ENCODE data around the gene MAPK12. TPM values are rescaled to one million over a fixed set of nuclear protein-coding genes. Genes with fewer than 3 reads are reported as not detected.

Gene MAPK12
- total RNA-seq, 4 donors from 2014 or later: 10.1 to 18.4 (median 14.0) TPM

DNA sequence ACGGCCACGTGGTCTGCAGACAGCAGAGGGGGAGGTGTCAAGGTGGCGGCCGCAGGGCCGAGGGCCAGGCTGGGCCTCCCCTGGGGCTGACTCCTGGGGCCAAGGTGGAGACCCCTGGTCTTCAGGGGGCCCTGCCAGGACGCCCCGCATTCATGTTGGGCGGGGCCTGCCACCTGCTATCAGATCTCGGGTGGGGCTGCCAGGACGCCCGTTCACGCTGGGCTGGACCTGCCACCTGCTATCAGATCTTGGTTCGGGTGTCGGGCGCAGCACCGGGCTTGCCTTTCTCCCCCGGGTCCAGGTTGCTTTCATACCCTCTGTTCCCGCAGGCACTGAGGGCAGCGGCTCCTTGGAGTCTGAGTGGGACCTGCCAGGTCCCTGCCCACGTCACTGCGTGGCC, 24.8 kb upstream of the MAPK12 start:
- H3K36me3 ChIP-seq: peaks cover 0 to 97% of the 10 kb centered on the region in 2 donors
- no peak overlapping the region for H3K4me3 ChIP-seq
- no peaks in the 10 kb centered on the region for H3K27me3 ChIP-seq
- WGBS, 2 donors (ENCODE audit: low coverage in 1 of 2): no CpG with 5 or more reads among the region's 21 CpGs
- ATAC-seq: no peak
- TF ChIP-seq POLR2AphosphoS5 (IDR thresholded peaks at IDR 0.05): no peak
- TF ChIP-seq POLR2A (IDR thresholded peaks at IDR 0.05): no peak
- TF ChIP-seq, protein P1, sequence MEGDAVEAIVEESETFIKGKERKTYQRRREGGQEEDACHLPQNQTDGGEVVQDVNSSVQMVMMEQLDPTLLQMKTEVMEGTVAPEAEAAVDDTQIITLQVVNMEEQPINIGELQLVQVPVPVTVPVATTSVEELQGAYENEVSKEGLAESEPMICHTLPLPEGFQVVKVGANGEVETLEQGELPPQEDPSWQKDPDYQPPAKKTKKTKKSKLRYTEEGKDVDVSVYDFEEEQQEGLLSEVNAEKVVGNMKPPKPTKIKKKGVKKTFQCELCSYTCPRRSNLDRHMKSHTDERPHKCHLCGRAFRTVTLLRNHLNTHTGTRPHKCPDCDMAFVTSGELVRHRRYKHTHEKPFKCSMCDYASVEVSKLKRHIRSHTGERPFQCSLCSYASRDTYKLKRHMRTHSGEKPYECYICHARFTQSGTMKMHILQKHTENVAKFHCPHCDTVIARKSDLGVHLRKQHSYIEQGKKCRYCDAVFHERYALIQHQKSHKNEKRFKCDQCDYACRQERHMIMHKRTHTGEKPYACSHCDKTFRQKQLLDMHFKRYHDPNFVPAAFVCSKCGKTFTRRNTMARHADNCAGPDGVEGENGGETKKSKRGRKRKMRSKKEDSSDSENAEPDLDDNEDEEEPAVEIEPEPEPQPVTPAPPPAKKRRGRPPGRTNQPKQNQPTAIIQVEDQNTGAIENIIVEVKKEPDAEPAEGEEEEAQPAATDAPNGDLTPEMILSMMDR (IDR thresholded peaks at IDR 0.05): no peak
- no peak for TF ChIP-seq EP300 (IDR thresholded peaks at IDR 0.05)
- peaks cover 0 to 35% (median 0%) of the 10 kb centered on the region in 3 donors for H3K4me1 ChIP-seq
- no peak overlapping the region for H3K27ac ChIP-seq
- H3K9me3 ChIP-seq: no peaks in the 10 kb centered on the region

DNA sequence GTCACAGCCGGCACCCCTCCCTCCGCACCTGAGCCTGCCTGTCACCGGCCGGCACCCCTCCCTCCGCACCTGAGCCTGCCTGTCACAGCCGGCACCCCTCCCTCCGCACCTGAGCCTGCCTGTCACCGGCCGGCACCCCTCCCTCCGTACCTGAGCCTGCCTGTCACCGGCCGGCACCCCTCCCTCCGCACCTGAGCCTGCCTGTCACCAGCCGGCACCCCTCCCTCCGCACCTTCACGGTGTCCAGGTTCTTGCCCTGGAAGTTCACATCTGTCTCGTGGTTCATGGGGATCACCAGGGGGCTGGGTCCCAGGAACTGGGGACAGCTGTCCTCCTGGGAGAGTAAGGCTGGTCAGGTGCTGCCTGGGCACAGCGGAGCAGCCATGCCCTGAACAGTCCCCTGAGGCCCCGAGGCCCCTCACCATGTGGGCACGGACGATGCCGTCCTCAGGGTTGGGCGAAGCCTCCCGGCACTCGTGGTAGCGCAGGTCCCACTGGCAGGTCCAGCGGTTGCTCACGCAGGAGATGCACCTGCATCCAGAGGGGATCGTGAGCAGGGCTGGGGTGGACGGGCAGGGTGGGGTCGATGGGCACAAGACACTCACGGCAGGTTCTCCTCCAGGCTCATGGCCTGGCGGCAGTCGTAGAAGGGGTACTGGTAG, 24.2 kb upstream of the MAPK12 start:
- no peak for ATAC-seq
- peaks cover 0 to 35% (median 0%) of the 10 kb centered on the region in 3 donors for H3K4me1 ChIP-seq
- H3K27me3 ChIP-seq: no peaks in the 10 kb centered on the region
- no peak overlapping the region for H3K27ac ChIP-seq
- 75 to 100% methylated on average over 2 to 5 of the region's 34 CpGs for WGBS, 2 donors (ENCODE audit: low coverage in 1 of 2)
- H3K4me3 ChIP-seq: no peak overlapping the region
- H3K36me3 ChIP-seq: peaks cover 0 to 97% of the 10 kb centered on the region in 2 donors
- H3K9me3 ChIP-seq: no peaks in the 10 kb centered on the region
- TF ChIP-seq, protein P1 (IDR thresholded peaks at IDR 0.05): no peak
- TF ChIP-seq POLR2A (IDR thresholded peaks at IDR 0.05): no peak
- TF ChIP-seq POLR2AphosphoS5 (IDR thresholded peaks at IDR 0.05): no peak
- no peak for TF ChIP-seq EP300 (IDR thresholded peaks at IDR 0.05)

DNA sequence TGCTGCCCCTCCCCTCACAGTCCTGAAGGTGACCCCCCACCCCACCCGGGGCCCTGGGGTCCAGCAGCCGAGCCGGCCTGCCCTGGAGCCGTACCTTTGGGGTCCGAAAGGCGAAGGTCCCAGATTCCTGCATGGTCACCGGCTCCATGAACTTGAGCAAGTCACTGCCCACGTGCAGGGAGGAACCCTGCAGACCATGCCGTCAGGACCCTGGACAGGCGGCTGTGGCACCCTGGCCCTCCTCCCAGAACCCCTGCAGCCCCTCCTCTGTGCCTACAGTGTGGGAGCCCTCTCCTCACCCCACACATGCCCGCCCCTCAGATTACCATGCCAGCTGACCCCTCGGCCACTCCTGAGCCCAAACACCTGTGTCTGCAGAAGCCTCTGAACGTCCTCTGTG, 23.0 kb upstream of the MAPK12 start:
- Histone ChIP-seq H3K4me3 (no peak overlapping the region), H3K27ac (no peak overlapping the region), H3K9me3 (no peaks in the 10 kb centered on the region), H3K36me3 (peaks cover 0 to 97% of the 10 kb centered on the region in 2 donors), H3K27me3 (no peaks in the 10 kb centered on the region), H3K4me1 (peaks cover 0 to 26% (median 0%) of the 10 kb centered on the region in 3 donors)
- WGBS, 2 donors (ENCODE audit: low coverage in 1 of 2): 80% methylated on average over 1 of the region's 13 CpGs; no CpG with 5 or more reads in 1 of the 2 donors
- TF ChIP-seq POLR2AphosphoS5 (IDR thresholded peaks at IDR 0.05): no peak
- no peak for TF ChIP-seq EP300 (IDR thresholded peaks at IDR 0.05)
- no peak for TF ChIP-seq POLR2A (IDR thresholded peaks at IDR 0.05)
- TF ChIP-seq, protein P1 (IDR thresholded peaks at IDR 0.05): no peak
- no peak for ATAC-seq

DNA sequence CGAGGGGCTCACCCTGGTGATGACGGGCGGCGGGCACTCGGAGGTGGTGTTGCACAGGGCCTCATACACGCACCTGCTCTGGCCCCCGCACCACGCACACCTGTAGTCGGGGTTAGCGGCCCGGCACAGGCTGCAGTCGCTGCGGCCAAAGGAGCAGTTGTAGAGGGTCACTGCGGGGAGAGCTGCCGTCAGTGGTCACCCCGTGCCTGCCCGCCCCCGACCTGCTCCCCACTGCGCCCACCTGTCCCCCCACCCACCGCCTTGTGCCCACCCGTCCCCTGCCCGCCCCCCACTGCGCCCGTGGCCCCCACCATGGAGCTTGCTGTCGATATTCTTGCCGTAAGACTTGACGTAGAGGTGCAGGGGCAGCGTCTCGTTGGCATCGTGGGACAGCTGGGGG, 22.3 kb upstream of the MAPK12 start:
- no peak overlapping the region for H3K4me3 ChIP-seq
- H3K27me3 ChIP-seq: no peaks in the 10 kb centered on the region
- 90% methylated on average over 12 of the region's 30 CpGs; no CpG with 5 or more reads in 1 of the 2 donors for WGBS, 2 donors (ENCODE audit: low coverage in 1 of 2)
- no peaks in the 10 kb centered on the region for H3K9me3 ChIP-seq
- TF ChIP-seq POLR2A (IDR thresholded peaks at IDR 0.05) (no peak), POLR2AphosphoS5 (IDR thresholded peaks at IDR 0.05) (no peak), EP300 (IDR thresholded peaks at IDR 0.05) (no peak)
- TF ChIP-seq, protein P1 (IDR thresholded peaks at IDR 0.05): no peak
- peaks cover 0 to 23% (median 0%) of the 10 kb centered on the region in 3 donors for H3K4me1 ChIP-seq
- no peak for ATAC-seq
- no peak overlapping the region for H3K27ac ChIP-seq
- H3K36me3 ChIP-seq: peaks cover 0 to 97% of the 10 kb centered on the region in 2 donors
